Liver (tissue), 9 donors: ENCODE results near the gene LEF1. TPM values are rescaled to one million over a fixed set of nuclear protein-coding genes. Genes with fewer than 3 reads are reported as not detected.

ENCODE experiments used
- DNase-seq: peaks from one replicate; pipeline ENCODE4 v3.0.0-alpha.2; 2017; ENCODE audit warnings: low spot score
- H3K27ac ChIP-seq, 2 donors: one replicate each; pipeline ENCODE4 v1.7.0; 2013; ENCODE audit warnings: inconsistent platforms in 2 of 2, low read length in 2 of 2, control low read depth in 1 of 2, low read depth in 1 of 2, mild to moderate bottlenecking in 1 of 2
- H3K27me3 ChIP-seq, 4 donors: one replicate each; pipeline versions ENCODE4 v1.6.1 to v1.7.0; 2013; ENCODE audit warnings: low read length in 3 of 4, inconsistent platforms in 1 of 4, mild to moderate bottlenecking in 1 of 4, moderate library complexity in 1 of 4; ENCODE audit not compliant: control insufficient read depth in 4 of 4, insufficient read depth in 4 of 4
- H3K36me3 ChIP-seq, 4 donors: one replicate each; pipeline versions ENCODE4 v1.6.1 to v1.7.0; 2013; ENCODE audit warnings: low read length in 3 of 4, mild to moderate bottlenecking in 3 of 4, low read depth in 1 of 4, moderate library complexity in 1 of 4; ENCODE audit not compliant: control insufficient read depth in 4 of 4, insufficient read depth in 3 of 4
- H3K4me1 ChIP-seq, 4 donors: one replicate each; pipeline versions ENCODE4 v1.6.1 to v1.7.0; 2013; ENCODE audit warnings: low read length in 3 of 4, mild to moderate bottlenecking in 3 of 4, moderate library complexity in 1 of 4; ENCODE audit not compliant: control insufficient read depth in 4 of 4, insufficient read depth in 4 of 4
- H3K4me3 ChIP-seq, 3 donors: one replicate each; pipeline versions ENCODE4 v1.6.1 to v1.7.0; 2013; ENCODE audit warnings: low read length in 3 of 3, control low read depth in 1 of 3, low read depth in 1 of 3, mild to moderate bottlenecking in 1 of 3
- H3K9ac ChIP-seq, 2 donors: one replicate each; pipeline ENCODE4 v1.7.0; 2013; ENCODE audit warnings: low read length in 2 of 2, mild to moderate bottlenecking in 2 of 2, moderate library complexity in 2 of 2, control low read depth in 1 of 2, low read depth in 1 of 2
- H3K9me3 ChIP-seq, 4 donors: one replicate each; pipeline versions ENCODE4 v1.6.1 to v1.7.0; 2013; ENCODE audit warnings: low read length in 3 of 4; ENCODE audit not compliant: control insufficient read depth in 4 of 4
- ATF3 ChIP-seq: IDR thresholded peaks from 2 replicates; pipeline ENCODE4 v1.6.1; 2016; ENCODE audit warnings: antibody characterized with exemption
- CTCF ChIP-seq: fragments of 150-350 bp; IDR thresholded peaks from 2 replicates; pipeline ENCODE4 v1.5.1; 2017; ENCODE audit warnings: improper control_type of control experiment, low read depth, low read length; ENCODE audit not compliant: missing input control
- EGR1 ChIP-seq, 2 donors: IDR thresholded peaks; 2 replicates each; pipeline ENCODE4 v1.6.1; 2016 to 2018; ENCODE audit warnings: antibody characterized with exemption in 2 of 2, low read depth in 2 of 2
- FOXA1 ChIP-seq: IDR thresholded peaks from 2 replicates; pipeline ENCODE4 v1.6.1; 2016; ENCODE audit warnings: antibody characterized with exemption
- FOXA2 ChIP-seq: IDR thresholded peaks from 2 replicates; pipeline ENCODE4 v1.6.1; 2016; ENCODE audit warnings: antibody characterized with exemption
- HNF4A ChIP-seq, 2 donors: conservative IDR thresholded peaks; 2 replicates each; pipeline ENCODE4 v1.6.1; 2016; ENCODE audit warnings: antibody characterized with exemption in 2 of 2, mild to moderate bottlenecking in 2 of 2
- HNF4G ChIP-seq: IDR thresholded peaks from 2 replicates; pipeline ENCODE4 v1.6.1; 2016; ENCODE audit warnings: antibody characterized with exemption
- JUND ChIP-seq, 2 donors: IDR thresholded peaks; 2 replicates each; pipeline ENCODE4 v1.6.1; 2016; ENCODE audit warnings: antibody characterized with exemption in 2 of 2
- MAX ChIP-seq: IDR thresholded peaks from 2 replicates; pipeline ENCODE4 v1.6.1; 2016; ENCODE audit warnings: antibody characterized with exemption
- RAD21 ChIP-seq, 2 donors: IDR thresholded peaks; 2 replicates each; pipeline ENCODE4 v1.6.1; 2016; ENCODE audit warnings: antibody characterized with exemption in 2 of 2, mild to moderate bottlenecking in 2 of 2
- REST ChIP-seq: IDR thresholded peaks from 2 replicates; pipeline ENCODE4 v1.6.1; 2016; ENCODE audit warnings: antibody characterized with exemption, mild to moderate bottlenecking
- RXRA ChIP-seq, 2 donors: IDR thresholded peaks; 2 replicates each; pipeline ENCODE4 v1.6.1; 2017 to 2018; ENCODE audit warnings: antibody characterized with exemption in 2 of 2, mild to moderate bottlenecking in 1 of 2
- TAF1 ChIP-seq: conservative IDR thresholded peaks from 2 replicates; pipeline ENCODE4 v1.6.1; 2016; ENCODE audit warnings: antibody characterized with exemption, mild to moderate bottlenecking
- YY1 ChIP-seq: IDR thresholded peaks from 2 replicates; pipeline ENCODE4 v1.6.1; 2016; ENCODE audit warnings: antibody characterized with exemption, mild to moderate bottlenecking
- ZBTB33 ChIP-seq: IDR thresholded peaks from 2 replicates; pipeline ENCODE4 v1.6.1; 2016; ENCODE audit warnings: antibody characterized with exemption
- WGBS: extraction: QIAGEN DNeasy Blood & Tissue Kit; methylation state at CpG from one replicate; pipeline ENCODE4 v1.1.7; 2013; 5-methylcytosine and 5-hydroxymethylcytosine counted together
- polyA plus RNA-seq, 2 donors: library from polyadenylated mRNA; stranded (reverse) in 1 of 2; unstranded in 1 of 2; fragments of 200-250 nt in 1 of 2; fragments of >200 nt in 1 of 2; fragmentation: Nextera tagmentation in 1 of 2; extraction: Ambion mirVana in 1 of 2; gene quantifications; one replicate each; pipeline versions ENCODE4 v1.2.1 to v1.2.3, GENCODE V29; 2013 to 2015
- total RNA-seq, 2 donors: library from RNA; depleted of rRNA; stranded (reverse); fragments of >200 nt; gene quantifications; one replicate each; pipeline ENCODE4 v1.2.3, GENCODE V29; 2014
- donor health status: healthy.
- donor health status: healthy.
- donor health status: healthy.
- donor health status: healthy.
- donor health status: healthy.

The LEF1 gene
- total and polyA plus RNA-seq, 4 donors, result 0.22 to 6.4 (median 0.46) TPM

- DNase-seq, result no peak
- no peaks in the 10 kb centered on the region for H3K9me3 ChIP-seq
- peaks cover 0 to 3% (median 0%) of the 10 kb centered on the region in 4 donors for H3K27me3 ChIP-seq
- H3K4me1 ChIP-seq, result no peaks in the 10 kb centered on the region
- WGBS, result 55% methylated on average over 7 of the region's 7 CpGs
- H3K27ac ChIP-seq, result no peak overlapping the region
- H3K36me3 ChIP-seq, result no peaks in the 10 kb centered on the region
- no peak overlapping the region for H3K9ac ChIP-seq
- no peak overlapping the region for H3K4me3 ChIP-seq
- no peak for TF ChIP-seq EGR1 (IDR thresholded peaks at IDR 0.05; ENCODE audit: low read depth in 2 of 2)
- TF ChIP-seq TAF1, result no peak
- TF ChIP-seq REST, result no peak
- no peak for TF ChIP-seq ATF3
- TF ChIP-seq YY1, result no peak
- TF ChIP-seq CTCF, result no peak
- no peak for TF ChIP-seq FOXA1
- TF ChIP-seq HNF4G, result no peak
- no peak for TF ChIP-seq JUND (IDR thresholded peaks at IDR 0.05)
- TF ChIP-seq FOXA2, result no peak
Measured at GRCh38 chr4:108117418-108118182, 51.1 kb downstream of the LEF1 start.

- Histone ChIP-seq H3K9ac (no peak overlapping the region), H3K27me3 (peaks cover 0 to 9% (median 3%) of the 10 kb centered on the region in 4 donors), H3K27ac (no peak overlapping the region), H3K9me3 (no peaks in the 10 kb centered on the region), H3K4me3 (no peak overlapping the region), H3K4me1 (no peaks in the 10 kb centered on the region), H3K36me3 (no peaks in the 10 kb centered on the region)
- DNase-seq, result no peak
- TF ChIP-seq CTCF (no peak), ZBTB33 (no peak), REST (no peak), HNF4A (conservative IDR thresholded peaks at IDR 0.05) (no peak), RXRA (IDR thresholded peaks at IDR 0.05) (no peak), EGR1 (IDR thresholded peaks at IDR 0.05; ENCODE audit: low read depth in 2 of 2) (no peak), MAX (no peak), RAD21 (IDR thresholded peaks at IDR 0.05) (no peak)
- 78% methylated on average over 3 of the region's 3 CpGs for WGBS
Measured at GRCh38 chr4:108116423-108117168, 52.1 kb downstream of the LEF1 start.
